SK-N-MC (cell line): ENCODE data around the gene AREL1.

Experiments used
- EZH2 ChIP-seq: fragments of 200-600 bp; sonication (generic); IDR thresholded peaks from one replicate; pipeline ENCODE4 v1.6.1; 2017; ENCODE audit warnings: antibody characterized with exemption
- POLR2AphosphoS5 ChIP-seq: IDR thresholded peaks from 2 replicates; pipeline ENCODE4 v1.6.1; 2012; ENCODE audit warnings: mild to moderate bottlenecking, low read depth, low read length, borderline replicate concordance

- TF ChIP-seq POLR2AphosphoS5 (no peak), EZH2 (no peak)
Measured at GRCh38 chr14:74620497-74620921, 92.4 kb downstream of the AREL1 start.
